Tibial artery (tissue), 4 donors: ENCODE results near the gene SLC26A8.
"Not testable (repeated sequence)": the region's sequence is repeated elsewhere in the genome, so short reads cannot be mapped to it uniquely, and the experiment has no call there.

Experiments used
- DNase-seq, 2 donors: peaks; one replicate each; pipeline ENCODE4 v3.0.0-alpha.2; 2019
- H3K27ac ChIP-seq, 2 donors: fragments of 200-600 bp; sonication (generic) in 1 of 2; 1 replicate in 1 of 2; 2 replicates in 1 of 2; pipeline ENCODE4 v1.5.1; 2018 to 2019; ENCODE audit warnings: mild to moderate bottlenecking in 1 of 2
- H3K27me3 ChIP-seq, 2 donors: fragments of 200-600 bp; sonication (generic) in 1 of 2; one replicate each; pipeline versions ENCODE4 v1.5.1 to v1.6.0; 2016 to 2019
- H3K36me3 ChIP-seq, 3 donors: fragments of 200-600 bp; sonication (generic) in 2 of 3; one replicate each; pipeline ENCODE4 v1.5.1; 2016 to 2019; ENCODE audit warnings: mild to moderate bottlenecking in 2 of 3
- H3K4me1 ChIP-seq, 4 donors: fragments of 200-600 bp; sonication (generic) in 2 of 4; 1 replicate in 3 of 4; 2 replicates in 1 of 4; pipeline ENCODE4 v1.5.1; 2016 to 2019
- H3K4me3 ChIP-seq, 2 donors: fragments of 200-600 bp; sonication (generic) in 1 of 2; 1 replicate in 1 of 2; 2 replicates in 1 of 2; pipeline ENCODE4 v1.5.1; 2018 to 2019; ENCODE audit warnings: mild to moderate bottlenecking in 2 of 2
- H3K9me3 ChIP-seq, 3 donors: fragments of 200-600 bp; sonication (generic) in 1 of 3; one replicate each; pipeline ENCODE4 v1.5.1; 2016 to 2019
- intact Hi-C: fragments of 100-400 bp; cut with DNase I; formaldehyde crosslinking; loops from one replicate; pipeline ENCODE4 v1.15.0; 2023; ENCODE audit warnings: low total_unique reads
- TF ChIP-seq, protein P1 (sequence below), 2 experiments: fragments of 200-600 bp in 1 of 2; fragments of 450-650 bp in 1 of 2; IDR thresholded peaks; one replicate each; pipeline ENCODE4 v1.5.1; 2017 to 2019; ENCODE audit warnings: antibody characterized with exemption in 2 of 2, mild to moderate bottlenecking in 1 of 2, moderate library complexity in 1 of 2

Gene SLC26A8

DNA sequence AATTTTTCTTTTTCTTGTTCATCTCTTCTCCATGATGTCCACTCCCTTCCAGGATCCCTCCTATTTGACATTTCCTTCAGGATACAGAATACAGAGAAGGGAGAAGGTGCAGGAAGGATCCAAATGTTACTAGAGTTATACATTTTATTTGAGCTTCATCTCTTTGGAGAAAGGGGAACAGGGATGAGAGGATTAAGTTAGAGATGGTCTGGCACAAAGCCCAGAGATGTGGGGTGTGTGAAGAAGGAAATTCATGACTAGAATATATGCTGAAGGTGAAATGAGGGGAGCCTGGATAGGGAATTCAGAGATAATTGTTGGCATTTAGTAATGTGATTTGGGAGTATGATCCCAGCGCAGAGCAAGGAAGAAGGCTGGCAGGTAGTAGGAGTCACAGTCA, 81.1 kb downstream of the SLC26A8 start:
- no peaks in the 10 kb centered on the region for H3K27me3 ChIP-seq
- no peak for DNase-seq
- H3K4me3 ChIP-seq: no peak overlapping the region
- H3K27ac ChIP-seq: no peak overlapping the region
- TF ChIP-seq, protein P1, sequence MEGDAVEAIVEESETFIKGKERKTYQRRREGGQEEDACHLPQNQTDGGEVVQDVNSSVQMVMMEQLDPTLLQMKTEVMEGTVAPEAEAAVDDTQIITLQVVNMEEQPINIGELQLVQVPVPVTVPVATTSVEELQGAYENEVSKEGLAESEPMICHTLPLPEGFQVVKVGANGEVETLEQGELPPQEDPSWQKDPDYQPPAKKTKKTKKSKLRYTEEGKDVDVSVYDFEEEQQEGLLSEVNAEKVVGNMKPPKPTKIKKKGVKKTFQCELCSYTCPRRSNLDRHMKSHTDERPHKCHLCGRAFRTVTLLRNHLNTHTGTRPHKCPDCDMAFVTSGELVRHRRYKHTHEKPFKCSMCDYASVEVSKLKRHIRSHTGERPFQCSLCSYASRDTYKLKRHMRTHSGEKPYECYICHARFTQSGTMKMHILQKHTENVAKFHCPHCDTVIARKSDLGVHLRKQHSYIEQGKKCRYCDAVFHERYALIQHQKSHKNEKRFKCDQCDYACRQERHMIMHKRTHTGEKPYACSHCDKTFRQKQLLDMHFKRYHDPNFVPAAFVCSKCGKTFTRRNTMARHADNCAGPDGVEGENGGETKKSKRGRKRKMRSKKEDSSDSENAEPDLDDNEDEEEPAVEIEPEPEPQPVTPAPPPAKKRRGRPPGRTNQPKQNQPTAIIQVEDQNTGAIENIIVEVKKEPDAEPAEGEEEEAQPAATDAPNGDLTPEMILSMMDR (IDR thresholded peaks at IDR 0.05): no peak
- H3K9me3 ChIP-seq: no peaks in the 10 kb centered on the region
- H3K4me1 ChIP-seq: no peaks in the 10 kb centered on the region
- intact Hi-C loops: no loop called here
- no peaks in the 10 kb centered on the region for H3K36me3 ChIP-seq

GRCh38 chr6:35942355-35942754, 82.1 kb downstream of the SLC26A8 start:
- no peak for DNase-seq
- Histone ChIP-seq H3K27me3 (no peaks in the 10 kb centered on the region), H3K36me3 (no peaks in the 10 kb centered on the region), H3K27ac (no peak overlapping the region), H3K4me3 (no peak overlapping the region), H3K9me3 (no peaks in the 10 kb centered on the region), H3K4me1 (no peaks in the 10 kb centered on the region)
- TF ChIP-seq, protein P1 (IDR thresholded peaks at IDR 0.05): no peak
- intact Hi-C loops: no loop called here

DNA sequence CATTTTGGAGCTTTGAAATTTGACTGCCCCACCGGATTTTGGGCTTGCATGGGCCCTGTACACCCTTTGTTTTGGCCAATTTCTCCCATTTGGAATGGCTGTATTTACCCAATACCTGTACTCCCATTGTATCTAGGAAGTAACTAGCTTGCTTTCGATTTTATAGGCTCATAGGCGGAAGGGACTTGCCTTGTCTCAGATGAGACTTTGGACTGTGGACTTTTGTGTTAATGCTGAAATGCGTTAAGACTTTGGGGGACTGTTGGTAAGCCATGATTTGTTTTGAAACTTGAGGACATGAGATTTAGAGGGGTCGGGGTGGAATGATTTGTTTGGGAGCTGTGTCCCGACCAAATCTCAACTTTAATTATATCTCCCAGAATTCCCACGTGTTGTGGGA, 83.3 kb downstream of the SLC26A8 start:
- H3K4me3 ChIP-seq, intact Hi-C loops, H3K4me1 ChIP-seq, H3K36me3 ChIP-seq, H3K27me3 ChIP-seq, H3K9me3 ChIP-seq, DNase-seq, H3K27ac ChIP-seq: not testable (repeated sequence)

- H3K36me3 ChIP-seq, H3K9me3 ChIP-seq, H3K27me3 ChIP-seq, H3K27ac ChIP-seq, intact Hi-C loops, DNase-seq, H3K4me1 ChIP-seq, H3K4me3 ChIP-seq: not testable (repeated sequence)
These were observed 84.4 kb downstream of the SLC26A8 start for GRCh38 chr6:35940014-35940413.

GRCh38 chr6:35939259-35939658, 85.2 kb downstream of the SLC26A8 start:
- H3K27ac ChIP-seq, DNase-seq, H3K4me3 ChIP-seq, H3K9me3 ChIP-seq, H3K4me1 ChIP-seq, H3K27me3 ChIP-seq, H3K36me3 ChIP-seq, intact Hi-C loops: not testable (repeated sequence)

- Histone ChIP-seq H3K4me3 (no peak overlapping the region), H3K4me1 (no peaks in the 10 kb centered on the region), H3K27ac (no peak overlapping the region), H3K27me3 (no peaks in the 10 kb centered on the region), H3K36me3 (no peaks in the 10 kb centered on the region), H3K9me3 (no peaks in the 10 kb centered on the region)
- TF ChIP-seq, protein P1 (IDR thresholded peaks at IDR 0.05): no peak
- DNase-seq: no peak
- intact Hi-C loops: no loop called here
These were observed 87.6 kb downstream of the SLC26A8 start for GRCh38 chr6:35936681-35937359.

DNA sequence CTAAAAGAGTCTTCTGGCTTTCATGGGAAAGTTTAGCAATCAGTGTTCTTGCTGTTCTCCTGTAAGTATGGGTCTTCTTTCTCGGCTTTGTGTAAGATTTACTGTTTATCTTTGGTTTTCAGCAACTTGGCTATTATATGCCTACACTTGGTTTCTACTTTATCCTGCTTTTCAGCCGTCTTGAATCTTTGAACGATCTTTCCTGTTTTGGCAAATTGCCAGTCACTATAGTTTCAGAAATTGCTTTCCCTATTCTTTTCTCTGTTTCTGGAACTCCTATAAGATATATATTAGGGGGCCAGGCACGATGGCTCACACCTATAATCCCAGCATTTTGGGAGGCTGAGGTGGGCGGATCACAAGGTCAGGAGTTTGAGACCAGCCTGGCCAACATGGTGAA, 89.0 kb downstream of the SLC26A8 start:
- Histone ChIP-seq H3K9me3 (no peaks in the 10 kb centered on the region), H3K4me3 (no peak overlapping the region), H3K27me3 (no peaks in the 10 kb centered on the region), H3K4me1 (no peaks in the 10 kb centered on the region), H3K36me3 (no peaks in the 10 kb centered on the region), H3K27ac (no peak overlapping the region)
- DNase-seq: no peak
- intact Hi-C loops: no loop called here
- TF ChIP-seq, protein P1 (IDR thresholded peaks at IDR 0.05): no peak
